Smooth muscle cell (in vitro differentiated cells): Measurements from ENCODE around the gene WWOX. TPM values are rescaled to one million over a fixed set of nuclear protein-coding genes. Genes with fewer than 3 reads are reported as not detected.

Experiments used
- DNase-seq: peaks from one replicate; lab custom pipeline; 2025; ENCODE audit not compliant: unreplicated experiment; lab: John Stamatoyannopoulos, UW
- H2AFZ ChIP-seq: fragments of 200-600 bp; sonication (generic); 2 replicates; pipeline ENCODE4 v1.6.0; 2016; ENCODE audit warnings: antibody characterized with exemption, low read depth, mild to moderate bottlenecking
- H3F3A ChIP-seq: fragments of 200-600 bp; sonication (generic); 2 replicates; pipeline ENCODE4 v1.6.0; 2017; ENCODE audit warnings: antibody characterized with exemption, low read depth
- H3K27ac ChIP-seq: fragments of 200-600 bp; sonication (generic); 2 replicates; pipeline ENCODE4 v1.5.1; 2016; ENCODE audit warnings: low read depth, mild to moderate bottlenecking
- H3K27me3 ChIP-seq: fragments of 200-600 bp; sonication (generic); 2 replicates; pipeline ENCODE4 v1.6.1; 2016; ENCODE audit warnings: low read depth, mild to moderate bottlenecking
- H3K36me3 ChIP-seq: fragments of 200-600 bp; sonication (generic); 2 replicates; pipeline ENCODE4 v1.5.1; 2016; ENCODE audit warnings: low read depth
- H3K4me1 ChIP-seq: fragments of 200-600 bp; sonication (generic); 2 replicates; pipeline ENCODE4 v1.5.1; 2016; ENCODE audit warnings: low read depth
- H3K4me2 ChIP-seq: fragments of 200-600 bp; sonication (generic); 2 replicates; pipeline ENCODE4 v1.6.0; 2016; ENCODE audit warnings: mild to moderate bottlenecking
- H3K4me3 ChIP-seq: fragments of 200-600 bp; sonication (generic); 2 replicates; pipeline ENCODE4 v1.5.1; 2016; ENCODE audit warnings: mild to moderate bottlenecking
- H3K79me2 ChIP-seq: fragments of 200-600 bp; sonication (generic); 2 replicates; pipeline ENCODE4 v1.6.0; 2016; ENCODE audit warnings: low read depth, mild to moderate bottlenecking
- H3K9ac ChIP-seq: fragments of 200-600 bp; sonication (generic); 2 replicates; pipeline ENCODE4 v1.6.0; 2016; ENCODE audit warnings: low read depth
- H3K9me3 ChIP-seq: fragments of 200-600 bp; sonication (generic); replicated peaks from 2 replicates; pipeline ENCODE4 v1.5.1; 2016; ENCODE audit warnings: low read depth
- H4K20me1 ChIP-seq: fragments of 200-600 bp; sonication (generic); 2 replicates; pipeline ENCODE4 v1.6.0; 2016; ENCODE audit warnings: low read depth
- WGBS: methylation state at CpG from one replicate; pipeline ENCODE4 v1.1.7; 2016; ENCODE audit warnings: low lambda C conversion rate; 5-methylcytosine and 5-hydroxymethylcytosine counted together
- polyA plus RNA-seq: library from polyadenylated mRNA; unstranded; fragments of >200 nt; fragmentation: Nextera tagmentation; extraction: Ambion mirVana; gene quantifications from 2 replicates; pipeline ENCODE4 v1.2.1, GENCODE V29; 2016
- total RNA-seq: library from RNA; depleted of rRNA; stranded (reverse); fragments of >200 nt; gene quantifications from 2 replicates; pipeline ENCODE4 v1.2.3, GENCODE V29; 2014
- TF ChIP-seq, protein P1 (sequence below): fragments of 200-600 bp; sonication (generic); IDR thresholded peaks from 2 replicates; pipeline ENCODE4 v1.5.1; 2017; ENCODE audit warnings: borderline replicate concordance, mild to moderate bottlenecking, antibody characterized with exemption; ENCODE audit not compliant: insufficient read depth, poor library complexity, severe bottlenecking

The WWOX gene
- total and polyA plus RNA-seq, 2 experiments from 2014 or later: 7.5 to 14.0 TPM

DNA sequence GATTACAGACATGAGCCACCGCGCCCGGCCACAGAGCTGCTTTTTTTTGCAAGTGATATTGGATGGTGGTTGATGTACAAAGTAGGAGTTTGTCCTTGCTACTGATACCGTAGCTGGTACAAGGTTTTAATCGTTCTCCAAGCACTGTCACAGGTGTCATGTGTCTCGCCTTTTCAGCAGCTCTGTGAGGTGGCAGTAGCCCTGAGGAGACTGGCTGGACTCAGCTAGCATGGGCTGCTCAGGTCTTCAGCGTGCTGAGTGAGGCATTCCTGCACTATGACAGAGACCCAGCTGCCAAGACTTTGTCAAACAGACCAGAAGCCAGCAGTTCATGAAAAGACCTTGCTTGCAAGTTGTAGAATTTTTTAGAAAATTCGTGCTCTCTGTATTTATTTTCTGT lies 7.2 kb downstream of the WWOX start:
- TF ChIP-seq, protein P1, sequence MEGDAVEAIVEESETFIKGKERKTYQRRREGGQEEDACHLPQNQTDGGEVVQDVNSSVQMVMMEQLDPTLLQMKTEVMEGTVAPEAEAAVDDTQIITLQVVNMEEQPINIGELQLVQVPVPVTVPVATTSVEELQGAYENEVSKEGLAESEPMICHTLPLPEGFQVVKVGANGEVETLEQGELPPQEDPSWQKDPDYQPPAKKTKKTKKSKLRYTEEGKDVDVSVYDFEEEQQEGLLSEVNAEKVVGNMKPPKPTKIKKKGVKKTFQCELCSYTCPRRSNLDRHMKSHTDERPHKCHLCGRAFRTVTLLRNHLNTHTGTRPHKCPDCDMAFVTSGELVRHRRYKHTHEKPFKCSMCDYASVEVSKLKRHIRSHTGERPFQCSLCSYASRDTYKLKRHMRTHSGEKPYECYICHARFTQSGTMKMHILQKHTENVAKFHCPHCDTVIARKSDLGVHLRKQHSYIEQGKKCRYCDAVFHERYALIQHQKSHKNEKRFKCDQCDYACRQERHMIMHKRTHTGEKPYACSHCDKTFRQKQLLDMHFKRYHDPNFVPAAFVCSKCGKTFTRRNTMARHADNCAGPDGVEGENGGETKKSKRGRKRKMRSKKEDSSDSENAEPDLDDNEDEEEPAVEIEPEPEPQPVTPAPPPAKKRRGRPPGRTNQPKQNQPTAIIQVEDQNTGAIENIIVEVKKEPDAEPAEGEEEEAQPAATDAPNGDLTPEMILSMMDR: no peak
- H3F3A ChIP-seq: no peaks in the 10 kb centered on the region
- no peak overlapping the region for H3K27ac ChIP-seq
- no peaks in the 10 kb centered on the region for H3K4me1 ChIP-seq
- no peaks in the 10 kb centered on the region for H3K36me3 ChIP-seq
- H3K9ac ChIP-seq: no peak overlapping the region
- DNase-seq: no peak
- H4K20me1 ChIP-seq: no peaks in the 10 kb centered on the region
- 86% methylated on average over 8 of the region's 8 CpGs for WGBS
- no peaks in the 10 kb centered on the region for H3K9me3 ChIP-seq
- no peak overlapping the region for H3K4me3 ChIP-seq
- no peak overlapping the region for H3K4me2 ChIP-seq
- no peaks in the 10 kb centered on the region for H3K27me3 ChIP-seq
- H3K79me2 ChIP-seq: no peaks in the 10 kb centered on the region
- H2AFZ ChIP-seq: no peak overlapping the region

DNA sequence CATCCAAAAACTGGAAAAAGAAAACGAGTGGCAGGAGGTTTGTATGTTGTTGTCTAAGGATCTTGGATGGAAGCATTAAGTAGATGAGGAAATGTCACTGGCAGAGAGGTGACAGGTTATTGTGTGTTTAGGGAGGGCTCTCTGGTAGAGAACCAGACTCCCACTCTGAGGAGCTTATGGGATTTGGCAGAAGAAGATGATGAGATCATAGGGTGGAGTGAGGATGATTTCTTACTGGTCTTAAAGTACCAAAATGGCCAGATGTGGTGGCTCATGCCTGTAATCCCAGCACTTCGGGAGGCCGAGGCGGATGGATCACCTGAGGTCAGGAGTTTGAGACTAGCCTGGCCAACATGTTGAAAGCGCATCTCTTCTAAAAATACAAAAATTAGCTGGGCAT lies 9.0 kb downstream of the WWOX start:
- no peaks in the 10 kb centered on the region for H3K79me2 ChIP-seq
- TF ChIP-seq, protein P1: no peak
- H3K36me3 ChIP-seq: no peaks in the 10 kb centered on the region
- no peaks in the 10 kb centered on the region for H3K9me3 ChIP-seq
- no peak overlapping the region for H2AFZ ChIP-seq
- no peaks in the 10 kb centered on the region for H3F3A ChIP-seq
- no peak overlapping the region for H3K4me3 ChIP-seq
- H3K27ac ChIP-seq: no peak overlapping the region
- no peaks in the 10 kb centered on the region for H4K20me1 ChIP-seq
- no peak for DNase-seq
- no peak overlapping the region for H3K4me2 ChIP-seq
- H3K4me1 ChIP-seq: no peaks in the 10 kb centered on the region
- H3K27me3 ChIP-seq: no peaks in the 10 kb centered on the region
- 92% methylated on average over 5 of the region's 5 CpGs for WGBS
- H3K9ac ChIP-seq: no peak overlapping the region

DNA sequence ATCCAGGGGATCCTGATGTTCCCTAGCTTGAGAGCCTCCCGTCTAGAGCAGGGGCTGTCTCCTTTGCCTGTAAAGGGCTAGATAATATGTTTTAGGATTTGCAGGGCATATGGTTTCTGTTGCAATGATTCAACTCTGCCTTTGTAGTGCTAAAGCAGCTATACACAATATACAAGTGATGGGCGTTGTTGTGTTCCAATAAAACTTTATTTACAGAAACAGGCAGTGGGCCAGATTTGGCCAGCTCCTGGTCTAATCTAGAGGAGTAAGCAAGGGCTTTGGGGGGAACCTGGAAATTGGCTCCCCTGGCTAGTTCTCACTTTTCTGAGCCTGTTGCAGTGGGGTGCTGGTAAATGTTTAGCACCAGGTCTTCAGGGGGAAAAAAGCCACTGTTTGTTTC lies 13.8 kb downstream of the WWOX start:
- no peaks in the 10 kb centered on the region for H3K9me3 ChIP-seq
- 81% methylated on average over 2 of the region's 2 CpGs for WGBS
- H3F3A ChIP-seq: no peaks in the 10 kb centered on the region
- H2AFZ ChIP-seq: no peak overlapping the region
- H3K4me1 ChIP-seq: no peaks in the 10 kb centered on the region
- no peaks in the 10 kb centered on the region for H3K79me2 ChIP-seq
- TF ChIP-seq, protein P1: no peak
- no peak overlapping the region for H3K27ac ChIP-seq
- no peak for DNase-seq
- no peaks in the 10 kb centered on the region for H3K36me3 ChIP-seq
- no peaks in the 10 kb centered on the region for H4K20me1 ChIP-seq
- H3K27me3 ChIP-seq: no peaks in the 10 kb centered on the region
- H3K4me3 ChIP-seq: no peak overlapping the region
- no peak overlapping the region for H3K9ac ChIP-seq
- H3K4me2 ChIP-seq: no peak overlapping the region

DNA sequence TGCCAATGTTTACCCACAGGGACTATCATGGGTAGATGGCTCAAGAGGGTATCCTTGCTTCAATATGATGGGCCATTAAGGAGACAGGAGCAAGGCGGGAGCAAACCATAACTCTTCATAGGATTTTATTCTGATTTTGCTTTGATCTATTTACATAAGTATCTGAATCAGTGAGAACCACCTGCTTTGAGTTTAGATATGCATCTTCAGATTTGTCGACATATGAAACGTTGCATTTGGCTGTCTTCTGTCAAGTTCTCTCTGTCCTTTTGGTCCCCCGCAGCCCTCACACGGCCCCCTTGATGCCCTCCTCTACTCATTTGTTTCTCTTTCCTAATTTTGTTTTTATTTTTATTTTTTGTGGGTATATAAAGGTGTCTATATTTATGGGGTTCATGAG lies 16.2 kb downstream of the WWOX start:
- Histone ChIP-seq H4K20me1 (no peaks in the 10 kb centered on the region), H3K9ac (no peak overlapping the region), H3K4me3 (no peak overlapping the region), H3F3A (no peaks in the 10 kb centered on the region), H3K27me3 (no peaks in the 10 kb centered on the region), H3K9me3 (no peaks in the 10 kb centered on the region), H2AFZ (no peak overlapping the region), H3K79me2 (no peaks in the 10 kb centered on the region), H3K36me3 (no peaks in the 10 kb centered on the region), H3K4me2 (no peak overlapping the region), H3K27ac (no peak overlapping the region), H3K4me1 (no peaks in the 10 kb centered on the region)
- 96% methylated on average over 5 of the region's 5 CpGs for WGBS
- no peak for DNase-seq
- TF ChIP-seq, protein P1: no peak
